ENCODE data around the gene CAMP. TPM values are rescaled to one million over a fixed set of nuclear protein-coding genes. Genes with fewer than 3 reads are reported as not detected.
A peak's percentile ranks its signal among the peaks of the same experiment; 100 is the strongest.

Gene CAMP
- total and polyA plus RNA-seq, 2 of the 13 experiments (the other 11 are each of a cell fraction or from before 2014, with no cell fraction given) = not detected

DNA sequence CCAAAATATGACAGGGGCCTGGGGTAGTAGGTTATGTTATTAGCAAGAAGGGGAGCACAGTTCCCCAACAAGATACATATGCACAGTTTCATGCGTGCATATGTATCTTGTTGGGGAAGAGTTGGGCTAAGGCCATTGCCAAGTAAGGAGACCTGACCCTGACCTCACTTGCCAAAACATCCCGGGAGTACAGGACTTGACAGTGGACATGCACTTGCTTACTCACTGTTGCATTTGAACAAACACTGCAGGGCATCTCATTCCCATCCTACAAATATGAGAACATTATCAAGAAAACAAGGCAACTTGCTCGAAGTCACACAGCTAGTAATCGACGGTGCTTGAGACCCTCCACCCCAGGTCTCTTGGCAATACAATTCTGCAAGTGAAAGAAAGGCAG lies 4.8 kb upstream of the CAMP start:
- POLR2A ChIA-PET = no interaction called here
- intact Hi-C loops (cut with micrococcal nuclease; ENCODE audit: unreplicated experiment) = no loop called here
- in situ Hi-C loops (cut with HindIII; ENCODE audit: extremely low pct_ligation_motif_present, low pct_unique_long_range_greater_than_20kb) = no loop called here
- peaks cover 70% of the 10 kb centered on the region for H3K4me1 ChIP-seq (ENCODE audit: insufficient read depth, low read length)
- H3K9ac ChIP-seq (ENCODE audit: insufficient read depth, low read depth, low read length) = no peak overlapping the region
- CTCF ChIA-PET (ENCODE audit: low intra/inter-chr PET ratio, low total read pairs) = no interaction called here
- H3K9me3 ChIP-seq (ENCODE audit: low read length) = no peaks in the 10 kb centered on the region
- H3K4me3 ChIP-seq (replicated peaks in 1 of 3; ENCODE audit: insufficient read depth in 1 of 3, low read depth in 2 of 3, low read length in 3 of 3) = no peak overlapping the region
- no TSS peak for BruUV-seq (replicated peaks)
- no peak for ATAC-seq
- no peak overlapping the region for H3K4me2 ChIP-seq (ENCODE audit: low read depth, low read length)
- FAIRE-seq = no peak
- DNase-seq (ENCODE audit: low spot score) = no peak
- H4K20me1 ChIP-seq (ENCODE audit: insufficient read depth, low read length) = no peaks in the 10 kb centered on the region
- no peak overlapping the region for H2AFZ ChIP-seq (ENCODE audit: low read length)
- no peaks in the 10 kb centered on the region for H3K36me3 ChIP-seq (replicated peaks in 1 of 2; ENCODE audit: control insufficient read depth in 1 of 2, insufficient read depth in 2 of 2, low read length in 2 of 2)
- WGBS (ENCODE audit: low lambda C conversion rate) = 29% methylated on average over 5 of the region's 5 CpGs
- no peaks in the 10 kb centered on the region; a peak in 2 of 5 replicates for H3K27me3 ChIP-seq (ENCODE audit: control insufficient read depth in 1 of 2, insufficient read depth in 2 of 2, low read length in 2 of 2)
- no peak overlapping the region for H3K27ac ChIP-seq (ENCODE audit: extremely low read length, insufficient read depth, low read length)
- no peaks in the 10 kb centered on the region for H3K79me2 ChIP-seq (ENCODE audit: insufficient read depth, low read length)
- TF ChIP-seq, protein P1, sequence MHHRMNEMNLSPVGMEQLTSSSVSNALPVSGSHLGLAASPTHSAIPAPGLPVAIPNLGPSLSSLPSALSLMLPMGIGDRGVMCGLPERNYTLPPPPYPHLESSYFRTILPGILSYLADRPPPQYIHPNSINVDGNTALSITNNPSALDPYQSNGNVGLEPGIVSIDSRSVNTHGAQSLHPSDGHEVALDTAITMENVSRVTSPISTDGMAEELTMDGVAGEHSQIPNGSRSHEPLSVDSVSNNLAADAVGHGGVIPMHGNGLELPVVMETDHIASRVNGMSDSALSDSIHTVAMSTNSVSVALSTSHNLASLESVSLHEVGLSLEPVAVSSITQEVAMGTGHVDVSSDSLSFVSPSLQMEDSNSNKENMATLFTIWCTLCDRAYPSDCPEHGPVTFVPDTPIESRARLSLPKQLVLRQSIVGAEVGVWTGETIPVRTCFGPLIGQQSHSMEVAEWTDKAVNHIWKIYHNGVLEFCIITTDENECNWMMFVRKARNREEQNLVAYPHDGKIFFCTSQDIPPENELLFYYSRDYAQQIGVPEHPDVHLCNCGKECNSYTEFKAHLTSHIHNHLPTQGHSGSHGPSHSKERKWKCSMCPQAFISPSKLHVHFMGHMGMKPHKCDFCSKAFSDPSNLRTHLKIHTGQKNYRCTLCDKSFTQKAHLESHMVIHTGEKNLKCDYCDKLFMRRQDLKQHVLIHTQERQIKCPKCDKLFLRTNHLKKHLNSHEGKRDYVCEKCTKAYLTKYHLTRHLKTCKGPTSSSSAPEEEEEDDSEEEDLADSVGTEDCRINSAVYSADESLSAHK (CRISPR knock-in tag; IDR thresholded peaks at IDR 0.05; ENCODE audit: borderline replicate concordance) = no peak
- TF ChIP-seq TBL1XR1 (IDR thresholded peaks at IDR 0.05; ENCODE audit: borderline replicate concordance, low read length, partially characterized antibody) (peak; percentile 72), GABPA (IDR thresholded peaks at IDR 0.05; ENCODE audit: low read depth, low read length) (no peak), GABPA (CRISPR knock-in tag; IDR thresholded peaks at IDR 0.05; ENCODE audit: low read depth) (no peak), U2AF1 (optimal IDR thresholded peaks at IDR 0.05; ENCODE audit: low read depth, low read length) (no peak), MED8 (CRISPR knock-in tag; IDR thresholded peaks at IDR 0.05; ENCODE audit: insufficient replicate concordance) (no peak), ZNF350 (CRISPR knock-in tag; IDR thresholded peaks at IDR 0.05; ENCODE audit: borderline replicate concordance, low read depth) (no peak), ISX (CRISPR knock-in tag; conservative IDR thresholded peaks at IDR 0.05) (no peak), POLR2A (IDR thresholded peaks at IDR 0.05; ENCODE audit: insufficient read depth in 1 of 2, low read depth in 2 of 2, low read length in 2 of 2) (no peak), ZNF556 (CRISPR knock-in tag; IDR thresholded peaks at IDR 0.05; ENCODE audit: borderline replicate concordance) (no peak), BCL6 (CRISPR knock-in tag; IDR thresholded peaks at IDR 0.05) (0 out of 2 replicates have a peak, but pooled peaks have one; percentile 20), ARNTL (CRISPR knock-in tag; IDR thresholded peaks at IDR 0.05) (no peak), ZBTB1 (CRISPR knock-in tag; IDR thresholded peaks at IDR 0.05; ENCODE audit: borderline replicate concordance) (no peak)
- TF ChIP-seq, protein P2, sequence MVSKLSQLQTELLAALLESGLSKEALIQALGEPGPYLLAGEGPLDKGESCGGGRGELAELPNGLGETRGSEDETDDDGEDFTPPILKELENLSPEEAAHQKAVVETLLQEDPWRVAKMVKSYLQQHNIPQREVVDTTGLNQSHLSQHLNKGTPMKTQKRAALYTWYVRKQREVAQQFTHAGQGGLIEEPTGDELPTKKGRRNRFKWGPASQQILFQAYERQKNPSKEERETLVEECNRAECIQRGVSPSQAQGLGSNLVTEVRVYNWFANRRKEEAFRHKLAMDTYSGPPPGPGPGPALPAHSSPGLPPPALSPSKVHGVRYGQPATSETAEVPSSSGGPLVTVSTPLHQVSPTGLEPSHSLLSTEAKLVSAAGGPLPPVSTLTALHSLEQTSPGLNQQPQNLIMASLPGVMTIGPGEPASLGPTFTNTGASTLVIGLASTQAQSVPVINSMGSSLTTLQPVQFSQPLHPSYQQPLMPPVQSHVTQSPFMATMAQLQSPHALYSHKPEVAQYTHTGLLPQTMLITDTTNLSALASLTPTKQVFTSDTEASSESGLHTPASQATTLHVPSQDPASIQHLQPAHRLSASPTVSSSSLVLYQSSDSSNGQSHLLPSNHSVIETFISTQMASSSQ (IDR thresholded peaks at IDR 0.05; ENCODE audit: low read depth) = no peak
- TF ChIP-seq, protein P2 (CRISPR knock-in tag; IDR thresholded peaks at IDR 0.05; ENCODE audit: borderline replicate concordance) = no peak

All from HepG2 (cell line).